Brain microvascular endothelial cell (primary cell): Measurements from ENCODE around the gene HOXB5.

Experiments used
- DNase-seq: peaks from one replicate; pipeline ENCODE4 v3.0.0-alpha.2; 2020
- H3K27ac ChIP-seq: fragments of 250-450 bp; sonication (Bioruptor Pico); 2 replicates; pipeline ENCODE4 v1.5.1; 2020; ENCODE audit warnings: mild to moderate bottlenecking, moderate library complexity
- H3K27me3 ChIP-seq: fragments of 250-450 bp; sonication (Bioruptor Pico); replicated peaks from 2 replicates; pipeline ENCODE4 v1.5.1; 2020; ENCODE audit warnings: mild to moderate bottlenecking
- H3K36me3 ChIP-seq: fragments of 250-450 bp; sonication (Bioruptor Pico); replicated peaks from 2 replicates; pipeline ENCODE4 v1.5.1; 2020; ENCODE audit warnings: mild to moderate bottlenecking
- H3K4me3 ChIP-seq: 2 replicates; pipeline ENCODE4 v1.5.1; 2011; ENCODE audit warnings: low read depth, mild to moderate bottlenecking, control low read depth, low read length, moderate library complexity
- CTCF ChIP-seq: IDR thresholded peaks from 2 replicates; pipeline ENCODE4 v1.5.1; 2011; ENCODE audit warnings: low read depth, mild to moderate bottlenecking, moderate library complexity, low read length, control low read depth, inconsistent platforms; ENCODE audit errors: missing control alignments
- in situ Hi-C: cut with HindIII; loops from 2 replicates; pipeline ENCODE4 v1.10.0; 2017; ENCODE audit warnings: low sequenced_read_pairs, low pct_ligation_motif_present

HOXB5 gene

DNA sequence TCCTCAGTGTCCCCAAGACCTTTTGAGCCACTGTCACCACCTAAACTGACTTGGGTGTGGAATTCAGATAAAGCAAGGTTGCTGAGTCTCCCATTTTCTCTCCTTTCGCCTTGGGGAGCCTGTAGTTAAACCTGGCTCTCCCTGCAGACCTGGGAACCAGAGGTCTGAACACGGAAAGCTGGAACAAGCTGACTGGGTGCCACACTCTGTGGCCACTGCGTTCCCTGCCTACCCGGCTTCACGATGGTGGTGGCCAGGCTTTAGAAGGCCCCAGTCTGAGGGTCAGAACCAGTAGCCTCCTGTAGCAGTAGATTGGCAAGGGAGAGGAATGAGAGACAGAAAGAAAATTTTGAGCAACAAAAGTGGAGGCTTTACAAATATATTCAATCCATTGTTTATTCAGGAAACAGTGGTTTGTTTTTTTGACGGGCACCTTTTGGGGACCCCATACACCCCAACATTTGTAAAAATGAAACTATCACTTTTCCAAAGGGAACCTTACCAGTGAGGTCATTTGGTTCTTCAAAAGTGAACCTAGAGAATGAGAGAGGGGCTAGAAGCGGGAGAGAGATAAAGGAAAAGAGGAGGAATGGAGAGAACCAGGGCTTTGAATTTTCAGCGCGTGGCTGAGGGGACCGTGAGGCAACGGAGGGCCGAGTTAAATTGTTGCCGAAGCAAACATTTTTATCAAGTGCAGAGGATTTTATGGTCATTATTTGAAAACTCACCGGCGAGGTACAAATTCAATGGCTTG lies 23.3 kb upstream of the HOXB5 start:
- H3K4me3 ChIP-seq: no peak overlapping the region
- H3K36me3 ChIP-seq: no peaks in the 10 kb centered on the region
- DNase-seq: no peak
- in situ Hi-C loops: no loop called here
- no peak overlapping the region for H3K27ac ChIP-seq
- H3K27me3 ChIP-seq: peaks cover 86% of the 10 kb centered on the region
- TF ChIP-seq CTCF: no peak

GRCh38 chr17:48615963-48616716 lies 22.6 kb upstream of the HOXB5 start:
- no peak for TF ChIP-seq CTCF
- DNase-seq: no peak
- in situ Hi-C loops: no loop called here
- no peak overlapping the region for H3K27ac ChIP-seq
- H3K36me3 ChIP-seq: no peaks in the 10 kb centered on the region
- no peak overlapping the region for H3K4me3 ChIP-seq
- H3K27me3 ChIP-seq: peaks cover 84% of the 10 kb centered on the region

GRCh38 chr17:48615047-48615962 lies 21.7 kb upstream of the HOXB5 start, which contains the start of gene HOXB8:
Gene HOXB8, minus strand, starts transcription at chr17:48615292. Its CDS starts 588 bp downstream, at chr17:48614704.
- no peaks in the 10 kb centered on the region for H3K36me3 ChIP-seq
- H3K27ac ChIP-seq: no peak within 1 kb of the TSS
- peak within 1 kb of the TSS; percentile 12 for H3K4me3 ChIP-seq
- H3K27me3 ChIP-seq: peaks cover 84% of the 10 kb centered on the region
- in situ Hi-C loops: no loop called here
- TF ChIP-seq CTCF: no peak
- DNase-seq: no peak

GRCh38 chr17:48613862-48614694 lies 20.5 kb upstream of the HOXB5 start:
- no peak overlapping the region for H3K27ac ChIP-seq
- peak overlapping the region; percentile 12 for H3K4me3 ChIP-seq
- H3K36me3 ChIP-seq: no peaks in the 10 kb centered on the region
- H3K27me3 ChIP-seq: peaks cover 84% of the 10 kb centered on the region
- in situ Hi-C loops: no loop called here
- DNase-seq: no peak
- TF ChIP-seq CTCF: no peak
